GM20431 (cell line): ENCODE results near the gene PCSK9.

Experiments used
- in situ Hi-C: fragments of 300-500 bp; cut with MseI, MboI; formaldehyde crosslinking; loops from one replicate; pipeline ENCODE4 v1.15.0; 2020; ENCODE audit warnings: low sequenced_read_pairs; ENCODE audit not compliant: unreplicated experiment

PCSK9 gene

GRCh38 chr1:55040933-55041494 is 1.7 kb downstream of the PCSK9 start:
- in situ Hi-C loops, result no loop called here

- in situ Hi-C loops, result no loop called here
Observed at GRCh38 chr1:55041613-55042012, 2.3 kb downstream of the PCSK9 start.

GRCh38 chr1:55043011-55043410 is 3.7 kb downstream of the PCSK9 start:
- in situ Hi-C loops, result no loop called here

- in situ Hi-C loops, result no loop called here
Observed at GRCh38 chr1:55043726-55044125, 4.4 kb downstream of the PCSK9 start.

GRCh38 chr1:55044617-55045397 is 5.5 kb downstream of the PCSK9 start:
- in situ Hi-C loops, result no loop called here

- in situ Hi-C loops, result no loop called here
Observed at GRCh38 chr1:55045430-55045829, 6.1 kb downstream of the PCSK9 start.

- in situ Hi-C loops, result no loop called here
Observed at GRCh38 chr1:55046871-55047270, 7.5 kb downstream of the PCSK9 start.

- in situ Hi-C loops, result no loop called here
Observed at GRCh38 chr1:55047611-55048010, 8.3 kb downstream of the PCSK9 start.

- in situ Hi-C loops, result no loop called here
Observed at GRCh38 chr1:55048453-55049270, 9.3 kb downstream of the PCSK9 start.

GRCh38 chr1:55049271-55049913 is 10.0 kb downstream of the PCSK9 start:
- in situ Hi-C loops, result no loop called here

GRCh38 chr1:55049914-55050278 is 10.5 kb downstream of the PCSK9 start:
- in situ Hi-C loops, result no loop called here

- in situ Hi-C loops, result no loop called here
Observed at GRCh38 chr1:55050283-55050682, 10.9 kb downstream of the PCSK9 start.

GRCh38 chr1:55051169-55051568 is 11.8 kb downstream of the PCSK9 start:
- in situ Hi-C loops, result no loop called here

GRCh38 chr1:55051621-55052020 is 12.3 kb downstream of the PCSK9 start:
- in situ Hi-C loops, result no loop called here

- in situ Hi-C loops, result no loop called here
Observed at GRCh38 chr1:55052221-55053142, 13.1 kb downstream of the PCSK9 start.

- in situ Hi-C loops, result no loop called here
Observed at GRCh38 chr1:55053265-55053954, 14.1 kb downstream of the PCSK9 start.

GRCh38 chr1:55054396-55054795 is 15.0 kb downstream of the PCSK9 start:
- in situ Hi-C loops, result no loop called here

- in situ Hi-C loops, result no loop called here
Observed at GRCh38 chr1:55055084-55055882, 15.9 kb downstream of the PCSK9 start.
